GM21786 (cell line): ENCODE results near the gene FAXC.

Experiments
- ATAC-seq: cut with Tn5 transposase; IDR thresholded peaks from one replicate; pipeline ENCODE4 v1.9.1; 2021; ENCODE audit not compliant: unreplicated experiment

Gene FAXC

DNA sequence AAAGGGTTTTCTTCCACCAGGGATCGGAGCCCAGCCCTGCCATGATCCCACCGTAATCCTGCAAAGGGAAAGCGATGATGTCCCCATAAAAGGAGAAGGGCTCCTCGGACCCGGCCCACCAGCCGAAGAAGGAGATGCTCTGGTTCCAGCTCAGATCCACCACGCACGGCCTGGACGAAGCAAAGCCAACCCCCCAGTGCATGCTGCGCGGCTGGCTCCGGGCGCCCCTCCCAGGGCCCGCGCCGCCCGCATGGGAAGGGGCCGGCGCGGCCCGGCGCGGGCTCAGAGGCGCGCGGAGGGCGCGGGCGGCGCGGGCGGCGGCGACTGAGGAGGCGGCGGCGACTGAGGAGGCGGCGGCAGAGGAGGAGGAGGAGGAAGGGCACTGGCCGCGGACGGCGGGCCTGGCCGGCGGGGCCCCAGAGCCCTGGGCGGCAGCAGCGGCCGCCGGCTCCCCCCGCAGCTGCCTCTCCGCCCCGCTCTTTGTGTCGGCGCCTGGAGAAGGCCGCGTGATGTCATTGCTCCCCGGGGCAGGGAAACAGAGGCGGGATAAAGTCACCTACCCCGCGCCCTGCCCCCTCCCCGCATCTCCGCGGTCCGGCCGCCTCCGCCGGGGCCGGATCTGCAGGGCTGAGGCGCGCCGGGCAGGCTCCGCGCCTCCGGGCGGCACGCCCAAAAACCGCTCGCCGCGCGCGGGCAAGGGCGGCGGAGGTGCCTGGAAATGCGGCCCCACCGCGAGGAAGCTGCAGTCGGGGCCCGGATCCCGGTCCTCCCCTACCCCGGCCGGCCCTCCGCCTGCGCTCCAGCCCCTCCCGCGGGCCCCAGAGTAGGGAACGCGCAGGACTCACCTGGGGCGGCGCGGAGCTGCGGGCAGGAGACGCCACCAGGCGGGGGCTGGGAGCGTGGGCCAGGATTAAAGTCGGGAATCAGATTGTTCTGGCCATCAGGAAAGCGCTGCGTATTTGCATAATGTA is at the start of gene FAXC:
Gene FAXC (minus strand): TSS at position 504 of the 971 bp plus-strand sequence. CDS start 302 bp downstream, at position 202.
- ATAC-seq: peak; percentile 51

DNA sequence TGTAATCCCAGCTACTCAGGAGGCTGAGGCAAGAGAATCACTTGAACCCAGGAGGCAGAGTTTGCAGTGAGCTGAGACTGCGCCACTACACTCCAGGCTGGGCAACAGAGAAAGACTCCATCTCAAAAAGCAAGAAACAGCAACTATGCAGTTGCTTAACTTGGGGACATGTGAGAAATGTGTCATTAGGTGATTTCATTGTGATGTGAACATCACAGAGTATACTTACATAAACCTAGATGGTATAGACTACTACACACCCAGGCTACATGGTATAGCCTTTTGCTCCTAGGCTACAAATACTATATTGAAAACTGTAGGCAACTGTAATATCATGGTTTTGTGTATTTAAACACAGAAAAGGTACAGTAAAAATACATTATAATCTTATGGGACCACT is 47.8 kb upstream of the FAXC start:
- no peak for ATAC-seq

GRCh38 chr6:99393698-99394531 is 44.4 kb upstream of the FAXC start, which contains the start of gene COQ3:
Gene COQ3 (minus strand): TSS chr6:99394195. CDS start chr6:99394179, 16 bp downstream.
- ATAC-seq: peak; percentile 74

GRCh38 chr6:99393366-99393697 is 43.9 kb upstream of the FAXC start:
- ATAC-seq: peak; percentile 23

GRCh38 chr6:99390896-99391295 is 41.4 kb upstream of the FAXC start:
- ATAC-seq: no peak

GRCh38 chr6:99384507-99384906 is 35.0 kb upstream of the FAXC start:
- ATAC-seq: no peak

DNA sequence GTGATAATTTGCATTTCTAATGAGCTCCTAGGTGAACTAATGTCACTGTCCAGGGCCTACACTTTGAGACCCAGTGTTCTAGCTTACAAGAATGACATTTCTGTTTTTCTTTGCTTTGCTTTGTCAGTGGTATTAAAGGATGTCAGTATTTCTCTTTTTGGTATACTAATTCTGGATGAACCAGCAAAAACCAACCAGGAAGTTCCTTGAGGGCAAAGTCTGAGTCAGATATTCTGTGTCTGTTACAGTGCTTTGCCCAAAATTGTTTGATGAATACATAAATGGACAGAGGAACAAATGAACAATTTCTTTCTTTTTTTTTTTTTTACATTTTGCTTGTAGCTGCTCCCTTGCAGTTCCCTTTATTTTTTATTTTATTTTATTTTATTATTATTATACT is 29.2 kb upstream of the FAXC start:
- ATAC-seq: no peak

GRCh38 chr6:99369533-99369932 is 20.1 kb upstream of the FAXC start:
- ATAC-seq: no peak

DNA sequence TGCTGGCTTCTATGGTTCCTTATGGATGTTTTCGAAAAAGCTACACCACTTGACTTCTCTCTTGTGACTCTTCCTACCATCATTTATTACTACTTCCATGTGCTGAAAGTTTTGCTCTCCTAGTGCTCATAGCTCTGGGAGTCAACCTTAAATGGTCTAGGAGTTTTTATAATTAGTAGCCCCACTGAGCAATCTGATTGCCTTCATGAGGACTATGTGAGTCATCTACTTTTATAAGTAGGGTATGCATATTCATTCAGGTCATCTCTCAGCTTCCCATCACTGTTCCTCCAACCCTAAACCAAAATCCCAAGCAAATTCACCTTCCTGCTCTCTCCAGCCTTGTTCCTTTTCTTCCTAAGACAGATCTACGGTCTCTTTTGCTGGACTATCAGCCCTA is 17.4 kb upstream of the FAXC start:
- no peak for ATAC-seq

DNA sequence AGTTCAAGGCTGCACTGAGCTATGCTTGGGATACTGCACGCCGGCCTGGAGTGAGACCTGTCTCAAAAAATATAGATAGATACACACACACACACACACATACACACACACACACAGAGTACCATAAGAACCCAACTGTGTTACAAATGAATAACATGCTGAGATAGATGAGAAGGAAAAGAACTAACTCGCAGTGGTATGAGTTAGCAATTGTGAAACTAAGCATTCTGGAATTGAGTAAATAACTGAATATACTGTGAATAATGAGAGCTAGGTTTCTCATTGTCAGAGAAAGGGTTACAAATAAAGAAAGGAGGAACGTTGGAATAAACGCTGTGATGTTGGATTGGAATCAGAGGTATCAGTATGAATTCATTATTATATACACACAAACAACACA is 14.6 kb upstream of the FAXC start:
- ATAC-seq: peak; percentile 89

- no peak for ATAC-seq
Measured at GRCh38 chr6:99362678-99363268, 13.3 kb upstream of the FAXC start.

DNA sequence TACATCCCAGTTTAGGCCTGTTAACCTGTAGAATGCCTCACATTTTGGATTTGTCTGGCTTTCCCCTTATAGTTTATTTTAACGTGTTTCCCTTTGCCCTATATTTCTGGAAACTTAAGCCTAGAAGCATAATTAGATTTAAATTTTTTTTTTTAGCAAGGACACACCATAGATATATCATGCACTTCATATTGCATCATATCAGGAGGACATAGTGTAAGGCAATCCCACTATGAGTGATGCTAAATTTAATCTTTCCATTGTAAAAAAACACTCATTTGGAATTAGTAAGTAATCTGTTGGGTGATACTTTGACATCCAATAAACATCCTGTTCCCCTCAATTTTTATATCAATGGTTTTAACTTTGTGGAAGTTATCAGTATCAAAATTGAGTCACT is 10.3 kb upstream of the FAXC start:
- no peak for ATAC-seq

DNA sequence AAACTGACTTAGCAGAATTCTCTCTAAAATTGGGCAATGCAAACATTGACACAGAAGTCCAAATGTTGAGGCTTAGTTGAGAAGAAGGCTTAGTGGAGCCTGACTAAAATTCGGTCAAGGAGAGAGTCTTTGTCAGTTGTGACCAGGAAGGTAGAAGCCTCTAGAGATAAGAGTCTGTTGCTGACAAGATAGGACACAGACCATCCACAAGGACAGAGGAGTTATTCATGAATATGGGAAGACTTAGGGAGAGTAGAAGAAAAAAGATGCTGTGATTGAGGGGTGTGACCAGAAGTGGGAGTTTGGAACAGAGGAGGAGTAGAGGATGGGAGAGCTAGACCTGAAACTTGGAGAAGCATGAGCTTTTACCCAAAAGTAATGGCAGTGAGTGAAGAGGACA is 7.2 kb upstream of the FAXC start:
- no peak for ATAC-seq

DNA sequence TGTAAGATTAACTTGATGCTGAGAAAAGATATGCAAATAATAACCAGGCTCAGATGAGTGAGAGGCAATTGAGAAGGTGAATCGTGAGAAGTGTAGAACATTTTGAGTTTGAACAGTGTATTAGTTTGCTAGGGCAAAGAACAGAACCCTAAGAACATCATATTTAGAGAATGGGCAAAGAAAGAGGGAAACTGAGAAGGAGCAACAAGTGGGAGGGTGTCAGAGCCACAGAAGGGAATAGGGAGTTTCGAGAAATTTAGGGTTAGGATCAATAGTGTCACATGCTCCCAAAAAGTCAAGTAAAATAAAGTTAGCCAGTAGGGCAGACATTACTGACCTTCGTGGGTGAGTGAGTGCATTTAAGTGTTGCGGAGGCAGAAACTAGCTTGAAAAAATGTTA is 5.5 kb upstream of the FAXC start:
- ATAC-seq: no peak

- ATAC-seq: no peak
Measured at GRCh38 chr6:99353126-99353525, 3.7 kb upstream of the FAXC start.

DNA sequence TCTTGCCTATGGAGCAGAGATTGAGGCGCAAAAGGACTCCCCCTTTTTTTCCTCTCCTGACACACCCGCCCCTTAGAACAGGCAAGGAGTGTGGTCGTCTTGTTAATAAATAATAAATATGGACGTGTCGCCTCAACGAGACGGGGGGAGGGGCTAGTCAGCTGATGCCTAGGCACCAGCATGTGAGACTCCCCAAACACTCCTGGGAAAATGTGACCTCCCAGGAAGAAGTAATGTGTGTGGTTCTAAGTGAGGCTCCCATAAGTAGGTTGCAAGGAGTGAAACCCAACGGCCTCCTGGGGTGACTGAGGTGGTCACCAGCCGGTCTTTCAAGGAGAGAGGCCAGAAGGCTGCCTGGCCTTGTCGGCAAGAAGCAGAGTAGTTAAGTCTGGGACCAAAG is 1.1 kb upstream of the FAXC start:
- ATAC-seq: no peak

GRCh38 chr6:99348288-99349170 is 945 bp downstream of the FAXC start:
- no peak for ATAC-seq

DNA sequence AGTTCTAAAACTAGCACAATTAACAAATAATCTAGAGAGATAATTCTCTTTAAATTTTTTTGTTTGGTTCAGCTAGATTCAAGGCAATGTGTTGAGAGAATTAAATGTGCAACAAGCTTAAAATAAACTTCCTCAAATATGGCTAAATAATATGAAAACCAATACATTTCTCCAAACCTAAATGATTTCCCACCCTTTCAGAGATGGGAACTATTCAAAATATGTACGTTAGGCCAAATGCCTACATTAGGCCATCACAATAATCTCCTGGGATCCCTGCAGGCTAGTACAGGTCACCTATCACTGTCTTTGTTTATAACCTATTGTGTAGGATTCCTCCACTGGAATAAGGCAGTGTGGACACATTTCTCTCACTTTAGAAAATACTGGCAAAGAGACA is 1.7 kb downstream of the FAXC start:
- ATAC-seq: no peak

DNA sequence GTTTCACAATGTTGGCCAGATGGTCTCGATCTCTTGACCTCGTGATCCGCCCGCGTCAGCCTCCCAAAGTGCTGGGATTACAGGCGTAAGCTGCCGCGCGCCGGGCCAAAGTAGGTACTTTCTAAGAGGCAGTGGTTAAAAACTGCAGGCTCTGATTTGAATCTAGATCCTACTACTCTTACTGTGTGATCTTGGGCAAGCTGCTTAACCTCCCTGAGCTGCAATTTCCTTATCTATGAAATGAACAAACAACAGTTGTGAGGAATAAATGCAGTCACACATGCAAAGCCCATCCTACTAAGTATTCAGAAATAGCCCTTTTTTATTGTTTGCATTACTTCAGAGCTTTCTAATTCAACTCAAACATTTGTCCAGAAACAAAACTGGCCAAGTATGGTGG is 2.9 kb downstream of the FAXC start:
- ATAC-seq: no peak

- ATAC-seq: no peak
Measured at GRCh38 chr6:99345164-99345563, 4.3 kb downstream of the FAXC start.

DNA sequence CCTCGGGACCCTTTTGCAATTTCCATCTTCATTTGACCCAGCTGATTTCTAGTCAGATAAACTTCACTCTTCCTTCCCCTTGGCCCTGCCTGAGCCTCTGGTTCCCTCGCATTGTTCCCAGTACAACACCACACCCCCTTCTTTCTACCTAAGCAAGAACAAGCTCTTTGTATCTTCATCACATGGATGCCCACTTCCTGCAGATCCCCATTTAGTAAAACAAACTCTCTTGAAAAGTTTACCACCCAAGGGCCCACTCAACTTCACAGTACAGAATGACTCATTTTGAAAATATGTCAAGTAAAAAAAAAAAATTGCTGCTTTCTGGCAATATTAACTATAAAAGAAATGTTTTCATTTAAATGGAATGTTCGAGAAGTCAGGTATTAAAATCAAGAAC is 5.2 kb downstream of the FAXC start:
- ATAC-seq: no peak
